Endodermal cell (in vitro differentiated cells): ENCODE measurements around the gene ITLN1. TPM values are rescaled to one million over a fixed set of nuclear protein-coding genes. Genes with fewer than 3 reads are reported as not detected.
"Not testable (repeated sequence)": the region's sequence is repeated elsewhere in the genome, so short reads cannot be mapped to it uniquely, and the experiment has no call there.

Source experiments
- DNase-seq: peaks from one replicate; pipeline ENCODE4 v3.0.0-alpha.2; 2017
- H3K27ac ChIP-seq: 2 replicates; pipeline ENCODE4 v1.5.1; 2013; ENCODE audit warnings: mild to moderate bottlenecking, low read depth, low read length, moderate library complexity
- H3K27me3 ChIP-seq: 2 replicates; pipeline ENCODE4 v1.6.1; 2013; ENCODE audit warnings: mild to moderate bottlenecking, low read length, moderate library complexity; ENCODE audit not compliant: insufficient read depth, control insufficient read depth, poor library complexity, severe bottlenecking
- H3K36me3 ChIP-seq: 2 replicates; pipeline ENCODE4 v1.7.0; 2013; ENCODE audit warnings: mild to moderate bottlenecking, low read length, moderate library complexity; ENCODE audit not compliant: control insufficient read depth, insufficient read depth
- H3K4me1 ChIP-seq: one replicate; pipeline ENCODE4 v1.7.0; 2013; ENCODE audit warnings: low read length; ENCODE audit not compliant: control insufficient read depth, insufficient read depth
- H3K4me3 ChIP-seq: 2 replicates; pipeline ENCODE4 v1.5.1; 2013; ENCODE audit warnings: mild to moderate bottlenecking, low read length, moderate library complexity
- H3K9ac ChIP-seq: 2 replicates; pipeline ENCODE4 v1.6.1; 2013; ENCODE audit warnings: mild to moderate bottlenecking, low read length, moderate library complexity; ENCODE audit not compliant: poor library complexity, severe bottlenecking; ENCODE audit errors: extremely low read depth
- H3K9me3 ChIP-seq: 2 replicates; pipeline ENCODE4 v1.6.1; 2013; ENCODE audit warnings: mild to moderate bottlenecking, low read length, moderate library complexity; ENCODE audit not compliant: control insufficient read depth
- H3K27ac Mint-ChIP-seq: 2 replicates; pipeline ENCODE4 v1.8.0; 2020; ENCODE audit warnings: mixed read lengths
- H3K27me3 Mint-ChIP-seq: 2 replicates; pipeline ENCODE4 v1.8.0; 2021; ENCODE audit warnings: mild to moderate bottlenecking, mixed read lengths; ENCODE audit not compliant: insufficient read depth
- H3K36me3 Mint-ChIP-seq: 2 replicates; pipeline ENCODE4 v1.8.0; 2020; ENCODE audit warnings: low read depth, mixed read lengths
- H3K4me1 Mint-ChIP-seq: 2 replicates; pipeline ENCODE4 v1.8.0; 2020; ENCODE audit warnings: mixed read lengths
- H3K4me3 Mint-ChIP-seq: 2 replicates; pipeline ENCODE4 v1.8.0; 2020; ENCODE audit warnings: mild to moderate bottlenecking, moderate library complexity, mixed read lengths
- H3K9me3 Mint-ChIP-seq: 2 replicates; pipeline ENCODE4 v1.8.0; 2020; ENCODE audit warnings: mild to moderate bottlenecking, mixed read lengths
- WGBS, 2 experiments: methylation state at CpG; one replicate each; pipeline versions ENCODE4 v1.1.5 to v1.1.7; 2013; ENCODE audit warnings: missing lambda C conversion rate in 2 of 2, mixed read lengths in 1 of 2; ENCODE audit not compliant: insufficient coverage in 1 of 2, insufficient read length in 1 of 2; 5-methylcytosine and 5-hydroxymethylcytosine counted together
- total RNA-seq, 2 donors: library from RNA; stranded (reverse); fragmentation: NEBNext Ultra II Directional in 1 of 2; extraction: Animal tissue kit (Norgen Biotek cat#: 25700) in 1 of 2; gene quantifications; 2 replicates in 1 of 2; 3 replicates in 1 of 2; pipeline ENCODE4 v1.2.1, GENCODE V29; 2021
- TF ChIP-seq, protein P1 (sequence below): fragments of 200-600 bp; sonication (generic); conservative IDR thresholded peaks from 2 replicates; pipeline ENCODE4 v1.5.0; 2021; ENCODE audit warnings: antibody characterized with exemption, mild to moderate bottlenecking

ITLN1 gene
- total RNA-seq, 2 donors from 2014 or later = 0.22 to 0.51 TPM

GRCh38 chr1:160901768-160902167 is 16.8 kb upstream of the ITLN1 start:
- Mint-ChIP-seq H3K4me1 (peaks cover 28% of the 10 kb centered on the region), H3K36me3 (no peaks in the 10 kb centered on the region), H3K27ac (no peak overlapping the region), H3K9me3 (peaks cover 5% of the 10 kb centered on the region), H3K4me3 (no peak overlapping the region), H3K27me3 (peaks cover 19% of the 10 kb centered on the region)
- H3K9ac ChIP-seq = no peak overlapping the region
- no peak overlapping the region for H3K4me3 ChIP-seq
- H3K27me3 ChIP-seq = no peaks in the 10 kb centered on the region
- H3K27ac ChIP-seq = no peak overlapping the region
- TF ChIP-seq, protein P1, sequence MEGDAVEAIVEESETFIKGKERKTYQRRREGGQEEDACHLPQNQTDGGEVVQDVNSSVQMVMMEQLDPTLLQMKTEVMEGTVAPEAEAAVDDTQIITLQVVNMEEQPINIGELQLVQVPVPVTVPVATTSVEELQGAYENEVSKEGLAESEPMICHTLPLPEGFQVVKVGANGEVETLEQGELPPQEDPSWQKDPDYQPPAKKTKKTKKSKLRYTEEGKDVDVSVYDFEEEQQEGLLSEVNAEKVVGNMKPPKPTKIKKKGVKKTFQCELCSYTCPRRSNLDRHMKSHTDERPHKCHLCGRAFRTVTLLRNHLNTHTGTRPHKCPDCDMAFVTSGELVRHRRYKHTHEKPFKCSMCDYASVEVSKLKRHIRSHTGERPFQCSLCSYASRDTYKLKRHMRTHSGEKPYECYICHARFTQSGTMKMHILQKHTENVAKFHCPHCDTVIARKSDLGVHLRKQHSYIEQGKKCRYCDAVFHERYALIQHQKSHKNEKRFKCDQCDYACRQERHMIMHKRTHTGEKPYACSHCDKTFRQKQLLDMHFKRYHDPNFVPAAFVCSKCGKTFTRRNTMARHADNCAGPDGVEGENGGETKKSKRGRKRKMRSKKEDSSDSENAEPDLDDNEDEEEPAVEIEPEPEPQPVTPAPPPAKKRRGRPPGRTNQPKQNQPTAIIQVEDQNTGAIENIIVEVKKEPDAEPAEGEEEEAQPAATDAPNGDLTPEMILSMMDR = no peak
- H3K36me3 ChIP-seq = no peaks in the 10 kb centered on the region
- WGBS, 2 experiments = 93 to 95% methylated on average over 2 of the region's 2 CpGs
- H3K9me3 ChIP-seq = peaks cover 17% of the 10 kb centered on the region
- H3K4me1 ChIP-seq = no peaks in the 10 kb centered on the region
- no peak for DNase-seq

GRCh38 chr1:160900683-160901082 is 15.7 kb upstream of the ITLN1 start:
- not testable (repeated sequence) for H3K4me1 ChIP-seq, H3K27ac ChIP-seq, H3K36me3 Mint-ChIP-seq, DNase-seq, H3K9me3 Mint-ChIP-seq, H3K9me3 ChIP-seq, H3K4me3 ChIP-seq, H3K9ac ChIP-seq, H3K4me3 Mint-ChIP-seq, H3K36me3 ChIP-seq, H3K27ac Mint-ChIP-seq, H3K27me3 ChIP-seq
- peaks cover 28% of the 10 kb centered on the region for H3K27me3 Mint-ChIP-seq
- WGBS, 2 experiments = 71 to 78% methylated on average over 2 to 3 of the region's 3 CpGs
- peaks cover 17% of the 10 kb centered on the region for H3K4me1 Mint-ChIP-seq

DNA sequence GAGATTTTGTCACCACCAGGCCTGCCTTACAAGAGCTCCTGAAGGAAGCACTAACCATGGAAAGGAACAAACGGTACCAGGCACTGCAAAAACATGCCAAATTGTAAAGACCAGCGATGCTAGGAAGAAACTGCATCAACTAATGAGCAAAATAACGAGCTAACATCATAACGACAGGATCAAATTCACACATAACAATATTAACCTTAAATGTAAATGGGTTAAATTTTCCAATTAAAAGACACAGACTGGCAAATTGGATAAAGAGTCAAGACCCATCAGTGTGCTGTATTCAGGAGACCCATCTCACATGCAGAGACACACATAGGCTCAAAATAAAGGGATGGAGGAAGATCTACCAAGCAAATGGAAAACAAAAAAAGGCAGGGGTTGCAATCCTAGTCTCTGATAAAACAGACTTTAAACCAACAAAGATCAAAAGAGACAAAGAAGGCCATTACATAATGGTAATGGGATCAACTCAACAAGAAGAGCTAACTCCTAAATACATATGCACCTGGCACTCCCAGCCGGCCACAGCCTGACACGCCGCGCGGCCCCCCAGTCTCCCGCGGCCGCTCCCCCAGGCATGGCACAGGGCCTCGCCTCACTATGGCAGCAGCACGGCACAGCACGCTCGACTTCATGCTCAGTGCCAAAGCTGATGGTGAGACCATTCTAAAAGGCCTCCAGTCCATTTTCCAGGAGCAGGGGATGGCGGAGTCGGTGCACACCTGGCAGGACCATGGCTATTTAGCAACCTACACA is 9.6 kb upstream of the ITLN1 start:
- not testable (repeated sequence) for H3K36me3 Mint-ChIP-seq, DNase-seq, H3K27me3 ChIP-seq, H3K27ac ChIP-seq, H3K4me1 Mint-ChIP-seq, H3K4me3 Mint-ChIP-seq, H3K4me1 ChIP-seq, H3K9ac ChIP-seq, H3K9me3 ChIP-seq, H3K4me3 ChIP-seq, H3K27ac Mint-ChIP-seq, H3K36me3 ChIP-seq
- Mint-ChIP-seq H3K27me3 (peaks cover 27% of the 10 kb centered on the region), H3K9me3 (peaks cover 33% of the 10 kb centered on the region)
- 88 to 92% methylated on average over 11 to 18 of the region's 18 CpGs for WGBS, 2 experiments

DNA sequence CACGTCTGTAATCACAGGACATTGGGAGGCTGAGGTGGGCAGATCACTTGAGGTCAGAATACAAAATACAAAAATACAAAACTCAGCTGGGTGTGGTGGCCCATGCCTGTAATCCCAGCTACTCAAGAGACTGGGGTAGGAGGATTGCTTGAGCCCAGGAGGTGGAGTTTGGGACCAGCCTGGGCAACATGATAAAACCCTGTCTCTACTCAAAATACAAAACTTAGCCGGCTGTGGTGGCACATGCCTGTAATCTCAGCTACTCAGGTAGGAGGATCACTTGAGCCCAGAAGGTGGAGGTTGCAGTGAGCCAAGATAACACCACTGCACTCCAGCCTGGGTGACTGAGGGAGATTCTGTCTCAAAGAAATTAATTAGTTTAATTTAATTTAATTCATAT is 6.5 kb upstream of the ITLN1 start:
- Mint-ChIP-seq H3K27me3 (peaks cover 11% of the 10 kb centered on the region), H3K36me3 (no peaks in the 10 kb centered on the region), H3K4me3 (no peak overlapping the region), H3K27ac (no peak overlapping the region), H3K9me3 (peaks cover 31% of the 10 kb centered on the region), H3K4me1 (no peaks in the 10 kb centered on the region)
- TF ChIP-seq, protein P1 = no peak
- Histone ChIP-seq H3K4me1 (no peaks in the 10 kb centered on the region), H3K9ac (no peak overlapping the region), H3K27me3 (no peaks in the 10 kb centered on the region), H3K36me3 (no peaks in the 10 kb centered on the region), H3K4me3 (no peak overlapping the region), H3K9me3 (peaks cover 5% of the 10 kb centered on the region), H3K27ac (no peak overlapping the region)
- DNase-seq = no peak
- WGBS, 2 experiments = 89% methylated on average over 2 of the region's 2 CpGs; no CpG with 5 or more reads in 1 of the 2 experiments
